B cell (primary cell): Measurements from ENCODE around the gene NCBP2L.

Experiments used
- EZH2 ChIP-seq: IDR thresholded peaks from 2 replicates; pipeline ENCODE4 v1.6.1; 2012; ENCODE audit warnings: borderline replicate concordance, low read depth, mild to moderate bottlenecking, moderate library complexity, low read length; ENCODE audit not compliant: insufficient read depth, poor library complexity, severe bottlenecking
- TF ChIP-seq, protein P1 (sequence below): fragments of 200-600 bp; IDR thresholded peaks from one replicate; pipeline ENCODE4 v1.8.0; 2022; ENCODE audit warnings: antibody characterized with exemption, mild to moderate bottlenecking

DNA sequence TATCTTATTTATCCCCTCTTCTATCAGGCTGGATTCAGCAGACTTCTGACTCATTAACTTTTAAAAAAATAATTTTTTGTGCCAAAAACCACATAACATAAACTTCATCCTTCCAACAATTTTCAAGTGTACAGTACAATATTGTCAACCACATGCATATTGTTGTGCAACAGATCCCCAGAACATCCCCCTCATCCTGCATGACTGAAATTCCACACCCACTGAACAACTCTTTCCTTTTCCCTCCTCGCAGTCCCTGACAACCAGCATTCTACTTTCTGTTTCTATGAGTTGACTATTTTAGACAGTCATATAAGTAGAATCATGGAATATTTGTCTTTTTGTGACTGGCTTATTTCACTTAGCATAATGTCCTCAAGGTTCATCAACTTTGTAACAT is 45.9 kb downstream of the NCBP2L start:
- TF ChIP-seq, protein P1, sequence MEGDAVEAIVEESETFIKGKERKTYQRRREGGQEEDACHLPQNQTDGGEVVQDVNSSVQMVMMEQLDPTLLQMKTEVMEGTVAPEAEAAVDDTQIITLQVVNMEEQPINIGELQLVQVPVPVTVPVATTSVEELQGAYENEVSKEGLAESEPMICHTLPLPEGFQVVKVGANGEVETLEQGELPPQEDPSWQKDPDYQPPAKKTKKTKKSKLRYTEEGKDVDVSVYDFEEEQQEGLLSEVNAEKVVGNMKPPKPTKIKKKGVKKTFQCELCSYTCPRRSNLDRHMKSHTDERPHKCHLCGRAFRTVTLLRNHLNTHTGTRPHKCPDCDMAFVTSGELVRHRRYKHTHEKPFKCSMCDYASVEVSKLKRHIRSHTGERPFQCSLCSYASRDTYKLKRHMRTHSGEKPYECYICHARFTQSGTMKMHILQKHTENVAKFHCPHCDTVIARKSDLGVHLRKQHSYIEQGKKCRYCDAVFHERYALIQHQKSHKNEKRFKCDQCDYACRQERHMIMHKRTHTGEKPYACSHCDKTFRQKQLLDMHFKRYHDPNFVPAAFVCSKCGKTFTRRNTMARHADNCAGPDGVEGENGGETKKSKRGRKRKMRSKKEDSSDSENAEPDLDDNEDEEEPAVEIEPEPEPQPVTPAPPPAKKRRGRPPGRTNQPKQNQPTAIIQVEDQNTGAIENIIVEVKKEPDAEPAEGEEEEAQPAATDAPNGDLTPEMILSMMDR, result no peak
- no peak for TF ChIP-seq EZH2
